Measurements from ENCODE around the gene POLQ. TPM values are rescaled to one million over a fixed set of nuclear protein-coding genes. Genes with fewer than 3 reads are reported as not detected.

POLQ gene
- total and polyA plus RNA-seq, 2 experiments from 2014 or later, result 0.81 to 1.6 TPM

DNA sequence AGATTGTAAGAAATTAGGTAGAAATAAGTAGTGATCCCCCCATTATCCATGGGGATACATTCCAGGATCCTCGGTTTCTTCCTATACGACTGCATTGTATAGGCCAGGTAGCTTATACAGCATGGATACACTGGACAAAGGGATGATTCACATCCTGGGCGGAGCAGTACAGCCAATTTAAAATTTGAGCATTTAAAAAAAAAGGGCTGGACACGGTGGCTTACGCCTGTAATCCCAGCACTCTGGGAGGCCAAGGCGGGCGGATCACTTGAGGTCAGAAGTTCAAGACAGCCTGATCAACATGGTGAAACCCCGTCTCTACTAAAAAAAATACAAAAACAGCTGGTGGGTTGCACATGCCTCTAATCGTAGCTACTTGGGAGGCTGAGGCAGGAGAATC, 21.0 kb upstream of the POLQ start:
- Histone ChIP-seq H3K4me1 (ENCODE audit: insufficient read depth) (no peaks in the 10 kb centered on the region), H3K27me3 (replicated peaks; ENCODE audit: insufficient read depth) (no peaks in the 10 kb centered on the region; the same call in 1 of the 2 replicates), H3K79me2 (ENCODE audit: insufficient read depth) (no peaks in the 10 kb centered on the region), H3K9ac (no peak overlapping the region), H3K9me2 (ENCODE audit: insufficient read depth) (no peaks in the 10 kb centered on the region), H2AFZ (no peak overlapping the region), H3K4me3 (no peak overlapping the region), H3K27ac (no peak overlapping the region), H3F3A (ENCODE audit: insufficient read depth) (no peaks in the 10 kb centered on the region), H3K9me3 (ENCODE audit: low read depth) (no peaks in the 10 kb centered on the region), H3K36me3 (ENCODE audit: low read depth) (no peaks in the 10 kb centered on the region), H3K4me2 (ENCODE audit: unreplicated experiment) (no peak overlapping the region), H4K20me1 (ENCODE audit: insufficient read depth) (no peaks in the 10 kb centered on the region)
- TF ChIP-seq EZH2phosphoT487 (IDR thresholded peaks at IDR 0.05; ENCODE audit: insufficient read depth, low read depth), result no peak
- no peak for TF ChIP-seq EZH2 (IDR thresholded peaks at IDR 0.05; ENCODE audit: insufficient read depth, poor library complexity, severe bottlenecking)
- no peak for DNase-seq
- 77 to 80% methylated on average over 9 of the region's 9 CpGs for WGBS, 2 experiments (ENCODE audit: low coverage in 1 of 2, low lambda C conversion rate in 2 of 2, missing lambda C conversion rate in 2 of 2)
- in situ Hi-C loops (cut with MboI), result loop anchor here (25.0 kb wide), 1 partner anchor 696 kb away; no protein-coding TSS in a partner anchor

- H3K4me3 ChIP-seq, result no peak overlapping the region
- no peak for TF ChIP-seq EZH2phosphoT487 (IDR thresholded peaks at IDR 0.05; ENCODE audit: insufficient read depth, low read depth)
- TF ChIP-seq EZH2 (IDR thresholded peaks at IDR 0.05; ENCODE audit: insufficient read depth, poor library complexity, severe bottlenecking), result no peak
- no peaks in the 10 kb centered on the region for H3K9me3 ChIP-seq (ENCODE audit: low read depth)
- no peaks in the 10 kb centered on the region for H3K36me3 ChIP-seq (ENCODE audit: low read depth)
- H3K27me3 ChIP-seq (replicated peaks; ENCODE audit: insufficient read depth), result no peaks in the 10 kb centered on the region
- H3K79me2 ChIP-seq (ENCODE audit: insufficient read depth), result no peaks in the 10 kb centered on the region
- H2AFZ ChIP-seq, result no peak overlapping the region
- no peaks in the 10 kb centered on the region for H3K9me2 ChIP-seq (ENCODE audit: insufficient read depth)
- no peaks in the 10 kb centered on the region for H4K20me1 ChIP-seq (ENCODE audit: insufficient read depth)
- no peak overlapping the region for H3K9ac ChIP-seq
- no peak for DNase-seq
- H3K4me2 ChIP-seq (ENCODE audit: unreplicated experiment), result no peak overlapping the region
- in situ Hi-C loops (cut with MboI), result loop anchor here (25.0 kb wide), 1 partner anchor 700 kb away; no protein-coding TSS in a partner anchor
- H3F3A ChIP-seq (ENCODE audit: insufficient read depth), result no peaks in the 10 kb centered on the region
- H3K4me1 ChIP-seq (ENCODE audit: insufficient read depth), result no peaks in the 10 kb centered on the region
- H3K27ac ChIP-seq, result no peak overlapping the region
Observed at GRCh38 chr3:121562148-121562547, 16.4 kb upstream of the POLQ start.

- H4K20me1 ChIP-seq (ENCODE audit: insufficient read depth), result no peaks in the 10 kb centered on the region
- no peaks in the 10 kb centered on the region for H3K27me3 ChIP-seq (replicated peaks; ENCODE audit: insufficient read depth)
- H3K27ac ChIP-seq, result no peak overlapping the region
- DNase-seq, result no peak
- H3K4me1 ChIP-seq (ENCODE audit: insufficient read depth), result no peaks in the 10 kb centered on the region
- no peak for TF ChIP-seq EZH2 (IDR thresholded peaks at IDR 0.05; ENCODE audit: insufficient read depth, poor library complexity, severe bottlenecking)
- TF ChIP-seq EZH2phosphoT487 (IDR thresholded peaks at IDR 0.05; ENCODE audit: insufficient read depth, low read depth), result no peak
- no peak overlapping the region for H3K4me2 ChIP-seq (ENCODE audit: unreplicated experiment)
- in situ Hi-C loops (cut with MboI), result loop anchor here (25.0 kb wide), 1 partner anchor 705 kb away; no protein-coding TSS in a partner anchor
- no peaks in the 10 kb centered on the region for H3K9me2 ChIP-seq (ENCODE audit: insufficient read depth)
- H3K9me3 ChIP-seq (ENCODE audit: low read depth), result no peaks in the 10 kb centered on the region
- H2AFZ ChIP-seq, result no peak overlapping the region
- 74 to 75% methylated on average over 5 of the region's 5 CpGs for WGBS, 2 experiments (ENCODE audit: low coverage in 1 of 2, low lambda C conversion rate in 2 of 2, missing lambda C conversion rate in 2 of 2)
- H3K9ac ChIP-seq, result no peak overlapping the region
- no peaks in the 10 kb centered on the region for H3K36me3 ChIP-seq (ENCODE audit: low read depth)
- no peak overlapping the region for H3K4me3 ChIP-seq
- H3F3A ChIP-seq (ENCODE audit: insufficient read depth), result no peaks in the 10 kb centered on the region
- H3K79me2 ChIP-seq (ENCODE audit: insufficient read depth), result no peaks in the 10 kb centered on the region
Observed at GRCh38 chr3:121557426-121557934, 11.7 kb upstream of the POLQ start.

DNA sequence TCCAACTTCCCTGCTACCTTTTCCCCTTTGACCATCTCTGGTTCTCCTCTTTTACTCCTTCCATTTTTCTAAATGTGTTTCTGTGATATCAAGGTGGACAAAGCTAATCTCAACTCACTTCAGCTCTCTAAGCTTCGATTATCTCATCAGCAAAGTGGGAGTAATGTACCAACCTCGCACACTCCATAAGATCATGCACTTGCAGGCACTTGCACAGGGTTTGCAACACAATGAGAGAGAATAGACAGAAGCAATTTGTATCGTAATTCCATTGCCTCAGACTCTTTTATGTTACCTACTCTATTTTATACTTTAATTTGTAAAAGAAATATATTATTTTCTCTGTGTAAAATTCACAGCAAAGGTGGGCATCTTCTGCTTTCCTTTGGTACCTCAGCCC, 7.0 kb upstream of the POLQ start:
- H3K9me2 ChIP-seq (ENCODE audit: insufficient read depth), result no peaks in the 10 kb centered on the region
- no peaks in the 10 kb centered on the region for H3K9me3 ChIP-seq (ENCODE audit: low read depth)
- in situ Hi-C loops (cut with MboI), result loop anchor here (25.0 kb wide), 1 partner anchor 710 kb away; no protein-coding TSS in a partner anchor
- H3K4me2 ChIP-seq (ENCODE audit: unreplicated experiment), result no peak overlapping the region
- TF ChIP-seq EZH2 (IDR thresholded peaks at IDR 0.05; ENCODE audit: insufficient read depth, poor library complexity, severe bottlenecking) (no peak), EZH2phosphoT487 (IDR thresholded peaks at IDR 0.05; ENCODE audit: insufficient read depth, low read depth) (no peak)
- H4K20me1 ChIP-seq (ENCODE audit: insufficient read depth), result no peaks in the 10 kb centered on the region
- H3K27ac ChIP-seq, result no peak overlapping the region
- H3K9ac ChIP-seq, result no peak overlapping the region
- DNase-seq, result no peak
- H3K4me3 ChIP-seq, result no peak overlapping the region
- peak overlapping the region; percentile 89 for H2AFZ ChIP-seq
- H3K4me1 ChIP-seq (ENCODE audit: insufficient read depth), result no peaks in the 10 kb centered on the region
- H3K27me3 ChIP-seq (replicated peaks; ENCODE audit: insufficient read depth), result no peaks in the 10 kb centered on the region
- no peaks in the 10 kb centered on the region for H3K79me2 ChIP-seq (ENCODE audit: insufficient read depth)
- no peaks in the 10 kb centered on the region for H3K36me3 ChIP-seq (ENCODE audit: low read depth)
- 60 to 72% methylated on average over 3 of the region's 3 CpGs for WGBS, 2 experiments (ENCODE audit: low coverage in 1 of 2, low lambda C conversion rate in 2 of 2, missing lambda C conversion rate in 2 of 2)
- H3F3A ChIP-seq (ENCODE audit: insufficient read depth), result no peaks in the 10 kb centered on the region

Data from GM23248 (cell line).